Adrenal gland (tissue), 12 donors: ENCODE measurements around the gene IFITM2. TPM values are rescaled to one million over a fixed set of nuclear protein-coding genes. Genes with fewer than 3 reads are reported as not detected.
A peak's percentile ranks its signal among the peaks of the same experiment; 100 is the strongest.

Source experiments
- DNase-seq, 7 donors: peaks; one replicate each; pipeline ENCODE4 v3.0.0-alpha.2; 2019 to 2020
- H3K27ac ChIP-seq, 5 donors: fragments of 200-600 bp; sonication (generic) in 4 of 5; 1 replicate in 3 of 5; 2 replicates in 2 of 5; pipeline versions ENCODE4 v1.5.1 to v1.8.0; 2016 to 2020; ENCODE audit warnings: mild to moderate bottlenecking in 1 of 5
- H3K27me3 ChIP-seq: fragments of 200-600 bp; 2 replicates; pipeline ENCODE4 v1.8.0; 2021
- H3K36me3 ChIP-seq, 2 donors: fragments of 200-600 bp; replicated peaks in 1 of 2; 1 replicate in 1 of 2; 2 replicates in 1 of 2; pipeline versions ENCODE4 v1.5.1 to v1.8.0; 2018 to 2022
- H3K4me1 ChIP-seq, 2 donors: fragments of 200-600 bp; replicated peaks in 1 of 2; 1 replicate in 1 of 2; 2 replicates in 1 of 2; pipeline versions ENCODE4 v1.5.1 to v1.8.0; 2018 to 2021
- H3K4me3 ChIP-seq, 4 donors: fragments of 200-600 bp; sonication (generic) in 3 of 4; one replicate each; pipeline ENCODE4 v1.5.1; 2016 to 2018
- H3K9me3 ChIP-seq, 3 donors: fragments of 200-600 bp; sonication (generic) in 1 of 3; replicated peaks in 1 of 3; 1 replicate in 2 of 3; 2 replicates in 1 of 3; pipeline versions ENCODE4 v1.5.1 to v1.8.0; 2016 to 2021
- CTCF ChIP-seq, 6 experiments: fragments of 450-650 bp in 4 of 6; fragments of 200-600 bp in 2 of 6; sonication (generic) in 1 of 6; IDR thresholded peaks; 1 replicate in 5 of 6; 2 replicates in 1 of 6; pipeline versions ENCODE4 v1.5.1 to v1.8.0; 2016 to 2021; ENCODE audit warnings: antibody characterized with exemption in 6 of 6, mild to moderate bottlenecking in 2 of 6, moderate library complexity in 1 of 6
- POLR2A ChIP-seq, 2 donors: fragments of 450-650 bp; IDR thresholded peaks; one replicate each; pipeline ENCODE4 v1.6.1; 2017; ENCODE audit warnings: antibody characterized with exemption in 2 of 2, mild to moderate bottlenecking in 2 of 2, moderate library complexity in 1 of 2
- WGBS, 4 donors: extraction: QIAGEN DNeasy Blood & Tissue Kit in 2 of 4; methylation state at CpG; one replicate each; pipeline versions ENCODE4 v1.1.5 to v1.1.7; 2013 to 2017; 5-methylcytosine and 5-hydroxymethylcytosine counted together
- intact Hi-C, 2 donors: fragments of 100-400 bp; cut with DNase I; formaldehyde crosslinking; loops; one replicate each; pipeline versions ENCODE4 v1.14.1 to v1.15.0; 2022 to 2023
- polyA plus RNA-seq, 3 donors: library from polyadenylated mRNA; stranded (reverse); fragments of 200-250 nt in 2 of 3; fragments of 350-450 nt in 1 of 3; fragmentation: Illumina TruSeq in 1 of 3; extraction: RNeasy Lipid Tissue Mini Kit (QIAGEN cat#74804) in 1 of 3; gene quantifications; one replicate each; pipeline ENCODE4 v1.2.3, GENCODE V29; 2013 to 2014
- total RNA-seq, 9 donors: library from RNA; depleted of rRNA in 4 of 9; stranded (reverse); fragments of >200 nt in 4 of 9; fragments of 120-200 nt in 1 of 9; fragmentation: NEBNext Ultra II Directional in 1 of 9; extraction: Animal tissue kit (Norgen Biotek cat#: 25700) in 1 of 9; gene quantifications; one replicate each; pipeline versions ENCODE4 v1.1.0 to v1.2.4, GENCODE V29; 2013 to 2023
- donor health status: healthy with polysubstance abuse.
- donor health status: Bipolar disorder and iron deficiency.
- donor health status: DM: yes; HTN: yes; CAD: no.
- donor health status: DM: no; HTN: no; CAD: no.
- donor health status: DM: no; HTN: no; CAD: no.
- donor health status: DM: yes; HTN: yes; CAD: no.

The IFITM2 gene
- total and polyA plus RNA-seq, 12 donors = 30.7 to 835 (median 235) TPM

- H3K4me3 ChIP-seq = no peak overlapping the region
- no peak for DNase-seq
- H3K27me3 ChIP-seq = no peaks in the 10 kb centered on the region
- WGBS, 4 donors = 77 to 84% (median 81%) methylated on average over 27 to 30 of the region's 30 CpGs
- H3K27ac ChIP-seq = peak overlapping the region in 4 of 5 donors; percentile 44 to 95 (median 87)
- intact Hi-C loops = no loop called here
- H3K4me1 ChIP-seq = peaks cover 15 to 26% of the 10 kb centered on the region in 2 donors
- TF ChIP-seq POLR2A (IDR thresholded peaks at IDR 0.05) (no peak), CTCF (IDR thresholded peaks at IDR 0.05) (no peak)
- no peaks in the 10 kb centered on the region for H3K36me3 ChIP-seq
- H3K9me3 ChIP-seq = no peaks in the 10 kb centered on the region
Measured at GRCh38 chr11:325796-326591, 18.4 kb downstream of the IFITM2 start.

GRCh38 chr11:326592-326841 is 18.9 kb downstream of the IFITM2 start:
- H3K27me3 ChIP-seq = no peaks in the 10 kb centered on the region
- peaks cover 14 to 26% of the 10 kb centered on the region in 2 donors for H3K4me1 ChIP-seq
- peak overlapping the region in 4 of 5 donors; percentile 44 to 95 (median 87) for H3K27ac ChIP-seq
- 62 to 82% (median 74%) methylated on average over 2 to 6 of the region's 6 CpGs for WGBS, 4 donors
- H3K4me3 ChIP-seq = peak overlapping the region in 1 of 4 donors; percentile 41
- intact Hi-C loops = no loop called here
- H3K9me3 ChIP-seq = no peaks in the 10 kb centered on the region
- TF ChIP-seq POLR2A (IDR thresholded peaks at IDR 0.05) (no peak), CTCF (IDR thresholded peaks at IDR 0.05) (no peak)
- DNase-seq = no peak
- no peaks in the 10 kb centered on the region for H3K36me3 ChIP-seq

GRCh38 chr11:326842-327580 is 19.4 kb downstream of the IFITM2 start:
- no peak for TF ChIP-seq POLR2A (IDR thresholded peaks at IDR 0.05)
- no peak for TF ChIP-seq CTCF (IDR thresholded peaks at IDR 0.05)
- peak overlapping the region; percentile 21 to 95 (median 84) for H3K27ac ChIP-seq

GRCh38 chr11:327581-327923 is 19.9 kb downstream of the IFITM2 start:
- peaks cover 14 to 26% of the 10 kb centered on the region in 2 donors for H3K4me1 ChIP-seq
- intact Hi-C loops = no loop called here
- H3K27me3 ChIP-seq = no peaks in the 10 kb centered on the region
- peak overlapping the region; percentile 21 to 95 (median 84) for H3K27ac ChIP-seq
- no peaks in the 10 kb centered on the region for H3K36me3 ChIP-seq
- no peak for TF ChIP-seq POLR2A (IDR thresholded peaks at IDR 0.05)
- TF ChIP-seq CTCF (IDR thresholded peaks at IDR 0.05) = no peak
- 88 to 98% (median 94%) methylated on average over 3 of the region's 3 CpGs for WGBS, 4 donors
- DNase-seq = no peak
- H3K9me3 ChIP-seq = no peaks in the 10 kb centered on the region
- H3K4me3 ChIP-seq = peak overlapping the region in 1 of 4 donors; percentile 41

More at GRCh38 chr11:326842-327580, 19.4 kb downstream of the IFITM2 start:
- H3K4me1 ChIP-seq = peaks cover 14 to 26% of the 10 kb centered on the region in 2 donors
- peak; percentile 81 to 95 (median 89) for DNase-seq
- 6 to 13% (median 11%) methylated on average over 11 to 19 of the region's 19 CpGs for WGBS, 4 donors
- H3K36me3 ChIP-seq = no peaks in the 10 kb centered on the region
- no peaks in the 10 kb centered on the region for H3K9me3 ChIP-seq
- H3K4me3 ChIP-seq = peak overlapping the region in 1 of 4 donors; percentile 41
- intact Hi-C loops = no loop called here
- no peaks in the 10 kb centered on the region for H3K27me3 ChIP-seq
